ENCODE measurements around the gene STPG1. TPM values are rescaled to one million over a fixed set of nuclear protein-coding genes. Genes with fewer than 3 reads are reported as not detected.

The STPG1 gene
- total and polyA plus RNA-seq, 2 donors (not counting 3 experiments of a cell fraction or from before 2014, with no cell fraction given): 6.3 to 10.2 TPM

DNA sequence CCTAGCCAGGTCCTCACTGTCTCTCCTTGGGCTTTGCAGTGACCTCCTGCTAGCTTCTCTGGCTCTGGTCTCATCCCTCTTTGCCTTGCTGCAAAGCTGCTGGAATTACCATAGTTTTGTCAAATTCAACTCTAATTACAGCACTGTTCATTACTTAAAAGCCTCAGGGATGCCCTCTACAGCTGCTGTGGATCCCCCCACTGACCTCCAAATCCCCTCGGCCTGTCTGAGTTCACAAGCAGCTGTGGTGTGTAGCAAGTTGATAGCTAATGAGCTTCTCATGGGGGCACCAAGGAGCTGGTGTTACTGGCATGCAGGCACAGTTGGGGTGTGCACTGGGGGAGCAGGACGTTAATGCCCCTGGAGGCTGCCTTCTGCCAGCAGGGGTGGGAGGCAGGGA is 26.9 kb upstream of the STPG1 start:
- H3K4me2 ChIP-seq (ENCODE audit: insufficient read depth, low read length): no peak overlapping the region
- no TSS peak for BruUV-seq (replicated peaks)
- dilution Hi-C loops (cut with MboI; ENCODE audit: extremely low pct_ligation_motif_present, low sequenced_read_pairs) (no loop called here), intact Hi-C loops (cut with micrococcal nuclease) (no loop called here)
- H3K9ac ChIP-seq (replicated peaks; ENCODE audit: extremely low read depth, insufficient read depth, low read length): no peak overlapping the region
- no peaks in the 10 kb centered on the region for H3K4me1 ChIP-seq (ENCODE audit: control insufficient read depth, extremely low read depth, insufficient read depth, low read length)
- no peaks in the 10 kb centered on the region for H4K20me1 ChIP-seq (replicated peaks; ENCODE audit: control insufficient read depth, extremely low read depth, insufficient read depth, low read length)
- H3K9me3 ChIP-seq (replicated peaks; ENCODE audit: control insufficient read depth, insufficient read depth, low read length): no peaks in the 10 kb centered on the region
- CTCF ChIA-PET: no interaction called here
- H3K4me3 ChIP-seq (replicated peaks in 1 of 3; ENCODE audit: insufficient read depth in 1 of 3, low read depth in 1 of 3, low read length in 3 of 3): no peak overlapping the region
- no peak for DNase-seq (ENCODE audit: low read depth, low spot score)
- no peak for FAIRE-seq
- no peak overlapping the region for H3K27ac ChIP-seq (ENCODE audit: insufficient read depth, low read depth, low read length)
- TF ChIP-seq GATA2 (IDR thresholded peaks at IDR 0.05; ENCODE audit: insufficient read depth, insufficient read length, low read depth, low read length) (no peak), MYC (IDR thresholded peaks at IDR 0.05; ENCODE audit: low read depth, low read length) (no peak), EZH2 (IDR thresholded peaks at IDR 0.05; ENCODE audit: borderline replicate concordance, low read depth, low read length, severe bottlenecking) (no peak), POLR2AphosphoS5 (IDR thresholded peaks at IDR 0.05; ENCODE audit: insufficient read depth, low read depth, low read length) (no peak), JUN (IDR thresholded peaks at IDR 0.05; ENCODE audit: borderline replicate concordance, insufficient read depth, insufficient read length, low read depth) (no peak), FOS (IDR thresholded peaks at IDR 0.05; ENCODE audit: borderline replicate concordance, insufficient read depth, low read length) (no peak), POLR2A (IDR thresholded peaks at IDR 0.05; ENCODE audit: low read depth, low read length) (no peak)
- TF ChIP-seq, protein P1, sequence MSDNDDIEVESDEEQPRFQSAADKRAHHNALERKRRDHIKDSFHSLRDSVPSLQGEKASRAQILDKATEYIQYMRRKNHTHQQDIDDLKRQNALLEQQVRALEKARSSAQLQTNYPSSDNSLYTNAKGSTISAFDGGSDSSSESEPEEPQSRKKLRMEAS (IDR thresholded peaks at IDR 0.05; ENCODE audit: insufficient read depth, insufficient read length): no peak
- TF ChIP-seq, protein P2, sequence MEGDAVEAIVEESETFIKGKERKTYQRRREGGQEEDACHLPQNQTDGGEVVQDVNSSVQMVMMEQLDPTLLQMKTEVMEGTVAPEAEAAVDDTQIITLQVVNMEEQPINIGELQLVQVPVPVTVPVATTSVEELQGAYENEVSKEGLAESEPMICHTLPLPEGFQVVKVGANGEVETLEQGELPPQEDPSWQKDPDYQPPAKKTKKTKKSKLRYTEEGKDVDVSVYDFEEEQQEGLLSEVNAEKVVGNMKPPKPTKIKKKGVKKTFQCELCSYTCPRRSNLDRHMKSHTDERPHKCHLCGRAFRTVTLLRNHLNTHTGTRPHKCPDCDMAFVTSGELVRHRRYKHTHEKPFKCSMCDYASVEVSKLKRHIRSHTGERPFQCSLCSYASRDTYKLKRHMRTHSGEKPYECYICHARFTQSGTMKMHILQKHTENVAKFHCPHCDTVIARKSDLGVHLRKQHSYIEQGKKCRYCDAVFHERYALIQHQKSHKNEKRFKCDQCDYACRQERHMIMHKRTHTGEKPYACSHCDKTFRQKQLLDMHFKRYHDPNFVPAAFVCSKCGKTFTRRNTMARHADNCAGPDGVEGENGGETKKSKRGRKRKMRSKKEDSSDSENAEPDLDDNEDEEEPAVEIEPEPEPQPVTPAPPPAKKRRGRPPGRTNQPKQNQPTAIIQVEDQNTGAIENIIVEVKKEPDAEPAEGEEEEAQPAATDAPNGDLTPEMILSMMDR (IDR thresholded peaks at IDR 0.05; ENCODE audit: extremely low read depth in 1 of 2, insufficient read depth in 1 of 2, low read depth in 1 of 2, low read length in 2 of 2): no peak
- H2AFZ ChIP-seq (ENCODE audit: low read depth, low read length): no peak overlapping the region
- H3K9me1 ChIP-seq (replicated peaks; ENCODE audit: control insufficient read depth, extremely low read depth, insufficient read depth, low read length): no peaks in the 10 kb centered on the region
- POLR2A ChIA-PET: no interaction called here
- no peaks in the 10 kb centered on the region for H3K27me3 ChIP-seq (ENCODE audit: control insufficient read depth in 2 of 2, insufficient read depth in 2 of 2, low read length in 2 of 2)
- no peaks in the 10 kb centered on the region for H3K36me3 ChIP-seq (ENCODE audit: control insufficient read depth in 2 of 2, extremely low read depth in 1 of 2, insufficient read depth in 2 of 2, low read length in 2 of 2)
- no peaks in the 10 kb centered on the region for H3K79me2 ChIP-seq (ENCODE audit: control insufficient read depth, insufficient read depth, low read length)

Measured in endothelial cell of umbilical vein (primary cell).